PC-9 (cell line): ENCODE results near the gene FADS3. TPM values are rescaled to one million over a fixed set of nuclear protein-coding genes. Genes with fewer than 3 reads are reported as not detected.

Experiments used
- BruUV-seq: library from RNA; stranded (reverse); fragments of 400-500 nt; replicated peaks from 2 replicates; lab custom pipeline; 2021; lab: Mats Ljungman, UMichigan
- CTCF ChIA-PET: fragments of 300-600 bp; sonication (Branson Sonifier 250); formaldehyde crosslinking; loops from one replicate; lab custom pipeline; 2022; ENCODE audit warnings: antibody characterized with exemption; lab: Charles Lee
- POLR2A ChIA-PET: fragments of 300-600 bp; sonication (Branson Sonifier 250); formaldehyde crosslinking; loops from one replicate; lab custom pipeline; 2022; ENCODE audit warnings: antibody characterized with exemption; ENCODE audit not compliant: unreplicated experiment; lab: Charles Lee
- DNase-seq, 2 experiments: peaks; one replicate each; pipeline versions ENCODE4 v3.0.0 to v3.0.0-alpha.2; 2015 to 2022; ENCODE audit warnings: mixed read lengths in 1 of 2
- H2AFZ ChIP-seq: fragments of 200-600 bp; sonication (generic); 2 replicates; pipeline ENCODE4 v1.8.1; 2017; ENCODE audit warnings: antibody characterized with exemption
- H3F3A ChIP-seq: fragments of 200-600 bp; sonication (generic); 2 replicates; pipeline ENCODE4 v1.8.1; 2017; ENCODE audit warnings: antibody characterized with exemption, mild to moderate bottlenecking, low read depth; ENCODE audit not compliant: insufficient read depth
- H3K27ac ChIP-seq: fragments of 200-600 bp; sonication (generic); 2 replicates; pipeline ENCODE4 v1.6.1; 2016; ENCODE audit warnings: mixed run types
- H3K27me3 ChIP-seq: fragments of 200-600 bp; sonication (generic); 2 replicates; pipeline ENCODE4 v1.6.1; 2016; ENCODE audit warnings: low read depth, mixed run types; ENCODE audit not compliant: insufficient read depth
- H3K36me3 ChIP-seq: fragments of 200-600 bp; sonication (generic); 2 replicates; pipeline ENCODE4 v1.6.1; 2016; ENCODE audit warnings: low read depth, mixed run types
- H3K4me1 ChIP-seq: fragments of 200-600 bp; sonication (generic); replicated peaks from 2 replicates; pipeline ENCODE4 v1.6.1; 2016; ENCODE audit warnings: mixed run types; ENCODE audit not compliant: insufficient read depth
- H3K4me2 ChIP-seq: fragments of 200-600 bp; sonication (generic); 2 replicates; pipeline ENCODE4 v1.6.1; 2017; ENCODE audit warnings: mixed run types
- H3K4me3 ChIP-seq: fragments of 200-600 bp; sonication (generic); 2 replicates; pipeline ENCODE4 v1.6.1; 2016; ENCODE audit warnings: mixed run types
- H3K79me2 ChIP-seq: fragments of 200-600 bp; sonication (generic); 2 replicates; pipeline ENCODE4 v1.6.1; 2017; ENCODE audit warnings: low read depth, mixed run types
- H3K9me2 ChIP-seq: fragments of 200-600 bp; sonication (generic); 2 replicates; pipeline ENCODE4 v1.8.1; 2017; ENCODE audit warnings: mild to moderate bottlenecking; ENCODE audit not compliant: insufficient read depth
- H3K9me3 ChIP-seq: fragments of 200-600 bp; sonication (generic); 2 replicates; pipeline ENCODE4 v1.8.1; 2016; ENCODE audit warnings: low read depth; ENCODE audit not compliant: insufficient read depth
- H4K20me1 ChIP-seq: fragments of 200-600 bp; sonication (generic); 2 replicates; pipeline ENCODE4 v1.8.1; 2017; ENCODE audit not compliant: insufficient read depth
- EZH2 ChIP-seq: fragments of 200-600 bp; sonication (generic); IDR thresholded peaks from 2 replicates; pipeline ENCODE4 v1.8.0; 2017; ENCODE audit warnings: antibody characterized with exemption, low read depth
- intact Hi-C: fragments of 100-400 bp; cut with micrococcal nuclease; formaldehyde crosslinking; loops from one replicate; pipeline ENCODE4 v1.10.0; 2022; ENCODE audit not compliant: unreplicated experiment
- total RNA-seq: library from RNA; stranded (reverse); gene quantifications from 2 replicates; pipeline ENCODE4 v1.2.3, GENCODE V29; 2021
- TF ChIP-seq, protein P1 (sequence below): fragments of 200-600 bp; sonication (generic); conservative IDR thresholded peaks from 2 replicates; pipeline ENCODE4 v1.6.1; 2017; ENCODE audit warnings: mixed run types, antibody characterized with exemption, mild to moderate bottlenecking, moderate library complexity

FADS3 gene
- total RNA-seq, 1 experiment from 2014 or later: 75.5 TPM

DNA sequence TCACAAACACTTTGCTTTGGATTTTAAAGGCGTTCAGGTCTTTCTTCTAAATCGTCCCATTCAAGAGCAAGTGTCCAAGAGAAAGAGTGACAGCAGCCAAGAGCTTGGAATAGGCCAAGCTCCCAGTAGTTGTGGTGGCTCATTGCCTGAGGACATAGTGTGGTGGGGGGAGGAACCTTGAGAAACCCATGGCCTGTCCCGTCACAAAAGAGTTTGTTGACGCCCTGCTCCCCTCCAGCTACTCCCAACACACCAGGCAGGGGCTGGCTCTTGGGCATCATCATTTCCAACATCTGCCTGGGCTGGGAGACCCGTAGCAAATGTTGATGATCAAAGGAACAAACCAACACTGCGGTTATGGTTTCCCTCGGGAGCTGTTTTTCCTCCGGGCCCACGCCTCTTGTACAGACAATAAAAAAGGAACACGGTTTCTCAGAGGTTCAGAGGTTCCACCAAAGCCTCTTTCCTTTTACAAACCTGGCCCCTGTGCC lies 20.8 kb downstream of the FADS3 start:
- no peaks in the 10 kb centered on the region for H3K36me3 ChIP-seq
- H3K4me3 ChIP-seq: no peak overlapping the region
- no TSS peak for BruUV-seq
- no peaks in the 10 kb centered on the region for H3K27me3 ChIP-seq
- H3K9me2 ChIP-seq: no peaks in the 10 kb centered on the region
- H3F3A ChIP-seq: no peaks in the 10 kb centered on the region
- H3K79me2 ChIP-seq: no peaks in the 10 kb centered on the region
- intact Hi-C loops: loop anchor here (1.0 to 5.0 kb wide), 8 partner anchors 18 to 507 kb away; no protein-coding TSS in a partner anchor
- 0 out of 2 replicates have a peak, but pooled peaks cover 3% of the 10 kb centered on the region for H3K4me1 ChIP-seq
- H3K4me2 ChIP-seq: peak overlapping the region; percentile 62; the same call in 1 of the 2 replicates
- CTCF ChIA-PET: interaction anchor here (0.6 to 2.4 kb wide), 9 partner anchors 28 to 238 kb away, joined by 3 to 22 read pairs (median 5); no protein-coding TSS in a partner anchor
- no peaks in the 10 kb centered on the region for H4K20me1 ChIP-seq
- H2AFZ ChIP-seq: no peak overlapping the region; the same call in 1 of the 2 replicates
- TF ChIP-seq, protein P1, sequence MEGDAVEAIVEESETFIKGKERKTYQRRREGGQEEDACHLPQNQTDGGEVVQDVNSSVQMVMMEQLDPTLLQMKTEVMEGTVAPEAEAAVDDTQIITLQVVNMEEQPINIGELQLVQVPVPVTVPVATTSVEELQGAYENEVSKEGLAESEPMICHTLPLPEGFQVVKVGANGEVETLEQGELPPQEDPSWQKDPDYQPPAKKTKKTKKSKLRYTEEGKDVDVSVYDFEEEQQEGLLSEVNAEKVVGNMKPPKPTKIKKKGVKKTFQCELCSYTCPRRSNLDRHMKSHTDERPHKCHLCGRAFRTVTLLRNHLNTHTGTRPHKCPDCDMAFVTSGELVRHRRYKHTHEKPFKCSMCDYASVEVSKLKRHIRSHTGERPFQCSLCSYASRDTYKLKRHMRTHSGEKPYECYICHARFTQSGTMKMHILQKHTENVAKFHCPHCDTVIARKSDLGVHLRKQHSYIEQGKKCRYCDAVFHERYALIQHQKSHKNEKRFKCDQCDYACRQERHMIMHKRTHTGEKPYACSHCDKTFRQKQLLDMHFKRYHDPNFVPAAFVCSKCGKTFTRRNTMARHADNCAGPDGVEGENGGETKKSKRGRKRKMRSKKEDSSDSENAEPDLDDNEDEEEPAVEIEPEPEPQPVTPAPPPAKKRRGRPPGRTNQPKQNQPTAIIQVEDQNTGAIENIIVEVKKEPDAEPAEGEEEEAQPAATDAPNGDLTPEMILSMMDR: no peak
- TF ChIP-seq EZH2: no peak
- H3K27ac ChIP-seq: no peak overlapping the region
- no peaks in the 10 kb centered on the region for H3K9me3 ChIP-seq
- POLR2A ChIA-PET: interaction anchor here (0.6 to 0.7 kb wide), 3 partner anchors 14 to 98 kb away, joined by 3 to 4 read pairs (median 3); no protein-coding TSS in a partner anchor
- DNase-seq: no peak

DNA sequence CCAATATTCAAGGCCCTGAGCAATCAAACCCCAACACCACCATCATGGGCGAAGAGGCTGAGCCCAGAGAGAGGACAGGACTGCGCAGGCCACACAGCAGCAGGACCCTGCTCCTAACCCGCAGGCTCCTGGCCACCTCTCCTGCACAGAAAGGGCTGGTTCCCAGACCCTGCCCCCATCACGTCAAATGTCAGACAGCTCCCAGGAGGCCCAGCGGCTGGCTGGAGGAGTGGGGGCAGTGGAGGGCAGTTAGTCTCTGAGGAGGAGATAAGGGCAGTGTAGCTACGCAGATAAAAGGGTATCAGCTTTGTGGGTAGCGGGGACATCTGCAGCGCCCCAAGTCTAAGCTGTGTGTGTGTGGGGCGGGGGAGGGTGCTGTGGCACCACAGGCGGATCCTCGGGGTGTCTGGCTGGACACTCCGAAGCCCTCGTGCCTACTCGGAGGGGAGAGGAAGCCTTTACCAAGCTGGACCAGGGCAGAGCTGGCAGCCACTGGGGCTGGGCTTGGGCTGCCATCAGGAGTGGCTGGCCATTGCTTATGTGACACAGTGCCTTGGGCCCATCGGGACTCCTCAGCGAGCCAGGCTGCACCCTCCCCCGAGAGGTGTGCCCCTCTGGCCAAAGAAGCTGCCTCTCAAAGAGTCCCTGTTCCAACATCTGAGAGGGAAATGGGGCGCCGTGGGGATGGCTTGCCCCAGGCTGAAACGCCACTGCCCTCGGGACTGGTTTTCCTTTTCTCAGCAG lies 21.5 kb downstream of the FADS3 start:
- no peaks in the 10 kb centered on the region for H3K9me2 ChIP-seq
- H3K4me3 ChIP-seq: no peak overlapping the region
- 0 out of 2 replicates have a peak, but pooled peaks cover 3% of the 10 kb centered on the region for H3K4me1 ChIP-seq
- BruUV-seq: TSS peak; percentile 2
- H3F3A ChIP-seq: no peaks in the 10 kb centered on the region
- H4K20me1 ChIP-seq: no peaks in the 10 kb centered on the region
- H3K36me3 ChIP-seq: no peaks in the 10 kb centered on the region
- no peak for TF ChIP-seq EZH2
- TF ChIP-seq, protein P1: no peak
- H2AFZ ChIP-seq: no peak overlapping the region
- no peak overlapping the region for H3K4me2 ChIP-seq
- ChIA-PET POLR2A (interaction anchor here (0.6 kb wide), 1 partner anchor 20 kb away, joined by 3 read pairs; no protein-coding TSS in a partner anchor), CTCF (interaction anchor here (0.6 to 2.4 kb wide), 9 partner anchors 28 to 238 kb away, joined by 3 to 22 read pairs (median 4); no protein-coding TSS in a partner anchor)
- no peaks in the 10 kb centered on the region for H3K79me2 ChIP-seq
- H3K27me3 ChIP-seq: no peaks in the 10 kb centered on the region
- DNase-seq: no peak
- no peaks in the 10 kb centered on the region for H3K9me3 ChIP-seq
- no peak overlapping the region for H3K27ac ChIP-seq
- intact Hi-C loops: loop anchor here (2.0 to 10.0 kb wide), 4 partner anchors 19 to 945 kb away; partner anchors contain the start of gene TMEM132A

DNA sequence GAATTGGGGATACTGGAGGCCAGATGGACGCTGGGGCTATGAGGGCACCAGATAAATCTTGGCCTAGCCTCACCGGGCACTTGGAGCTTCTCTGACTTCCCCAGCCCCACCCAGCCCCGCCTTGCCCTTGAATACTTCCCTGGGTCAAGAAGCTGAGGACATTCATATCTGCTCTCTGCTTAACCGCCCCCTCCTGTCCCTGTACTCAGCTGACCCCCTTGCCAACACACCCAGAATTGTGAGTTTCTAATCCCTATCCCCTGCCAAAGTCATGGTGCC lies 22.0 kb downstream of the FADS3 start:
- Histone ChIP-seq H3K79me2 (no peaks in the 10 kb centered on the region), H3K27me3 (no peaks in the 10 kb centered on the region), H3K4me3 (no peak overlapping the region), H2AFZ (no peak overlapping the region), H3K4me2 (no peak overlapping the region), H3K9me2 (no peaks in the 10 kb centered on the region), H3K36me3 (no peaks in the 10 kb centered on the region), H3K27ac (no peak overlapping the region), H3F3A (no peaks in the 10 kb centered on the region), H3K9me3 (no peaks in the 10 kb centered on the region), H4K20me1 (no peaks in the 10 kb centered on the region), H3K4me1 (0 out of 2 replicates have a peak, but pooled peaks cover 3% of the 10 kb centered on the region)
- ChIA-PET CTCF (interaction anchor here (0.6 to 2.4 kb wide), 2 partner anchors 181 to 212 kb away, joined by 3 to 22 read pairs; no protein-coding TSS in a partner anchor), POLR2A (interaction anchor here (0.6 kb wide), 1 partner anchor 19 kb away, joined by 3 read pairs; no protein-coding TSS in a partner anchor)
- no peak for DNase-seq
- no TSS peak for BruUV-seq
- TF ChIP-seq, protein P1: no peak
- no peak for TF ChIP-seq EZH2
- intact Hi-C loops: loop anchor here (10.0 kb wide), 1 partner anchor 945 kb away; the partner anchor contains the start of gene TMEM132A
